Neural cell (in vitro differentiated cells): Measurements from ENCODE around the gene SERPINA1. TPM values are rescaled to one million over a fixed set of nuclear protein-coding genes. Genes with fewer than 3 reads are reported as not detected.

Source experiments
- H2AFZ ChIP-seq: fragments of 200-600, 300-800 bp; sonication (generic), shearing (Covaris generic); 2 replicates; pipeline ENCODE4 v1.6.0; 2014; ENCODE audit warnings: low read depth, mild to moderate bottlenecking, antibody characterized with exemption, low read length, moderate library complexity
- H3F3A ChIP-seq: fragments of 200-600 bp; shearing (Covaris generic); 2 replicates; pipeline ENCODE4 v1.6.1; 2016; ENCODE audit warnings: mild to moderate bottlenecking, moderate library complexity, mixed read lengths, antibody characterized with exemption, low read length; ENCODE audit not compliant: insufficient read depth, poor library complexity, severe bottlenecking
- H3K27ac ChIP-seq: fragments of 200-600, 300-800 bp; sonication (generic), shearing (Covaris generic); 2 replicates; pipeline ENCODE4 v1.5.1; 2014; ENCODE audit warnings: mild to moderate bottlenecking, low read length, moderate library complexity
- H3K27me3 ChIP-seq: fragments of 300-800, 200-600 bp; sonication (generic), shearing (Covaris generic); 2 replicates; pipeline ENCODE4 v1.6.0; 2014; ENCODE audit warnings: mild to moderate bottlenecking, low read depth, low read length, moderate library complexity; ENCODE audit not compliant: insufficient read depth
- H3K36me3 ChIP-seq: fragments of 300-800, 200-600 bp; sonication (generic), shearing (Covaris generic); 2 replicates; pipeline ENCODE4 v1.5.1; 2014; ENCODE audit warnings: mild to moderate bottlenecking, antibody characterized with exemption, low read length, moderate library complexity; ENCODE audit not compliant: insufficient read depth
- H3K4me2 ChIP-seq: fragments of 300-800, 200-600 bp; sonication (generic), shearing (Covaris generic); 2 replicates; pipeline ENCODE4 v1.6.0; 2014; ENCODE audit warnings: mild to moderate bottlenecking, low read length
- H3K4me3 ChIP-seq: fragments of 300-800, 200-600 bp; sonication (generic), shearing (Covaris generic); 2 replicates; pipeline ENCODE4 v1.5.1; 2014; ENCODE audit warnings: mild to moderate bottlenecking, low read length, moderate library complexity
- H3K79me2 ChIP-seq: fragments of 200-600 bp; shearing (Covaris generic); replicated peaks from 2 replicates; pipeline ENCODE4 v1.6.0; 2014; ENCODE audit warnings: mild to moderate bottlenecking, low read length, moderate library complexity; ENCODE audit not compliant: insufficient read depth
- H3K9ac ChIP-seq: fragments of 300-800, 200-600 bp; sonication (generic), shearing (Covaris generic); 2 replicates; pipeline ENCODE4 v1.6.1; 2016; ENCODE audit warnings: mild to moderate bottlenecking, low read length, mixed read lengths
- H3K9me2 ChIP-seq: fragments of 200-600 bp; shearing (Covaris generic); 2 replicates; pipeline ENCODE4 v1.6.1; 2016; ENCODE audit warnings: mild to moderate bottlenecking, low read length, mixed read lengths; ENCODE audit not compliant: insufficient read depth
- H3K9me3 ChIP-seq: fragments of 200-600, 300-800 bp; sonication (generic), shearing (Covaris generic); 2 replicates; pipeline ENCODE4 v1.6.1; 2016; ENCODE audit warnings: mild to moderate bottlenecking, mixed run types, low read length, moderate library complexity, mixed read lengths
- H4K20me1 ChIP-seq: fragments of 200-600 bp; shearing (Covaris generic); 2 replicates; pipeline ENCODE4 v1.6.1; 2016; ENCODE audit warnings: mild to moderate bottlenecking, mixed run types; ENCODE audit not compliant: insufficient read depth
- CTCF ChIP-seq: fragments of 450-650 bp; IDR thresholded peaks from 2 replicates; pipeline ENCODE4 v1.5.1; 2014; ENCODE audit warnings: antibody characterized with exemption, mild to moderate bottlenecking, moderate library complexity; ENCODE audit not compliant: poor library complexity, severe bottlenecking
- EP300 ChIP-seq: fragments of 450-650 bp; conservative IDR thresholded peaks from 2 replicates; pipeline ENCODE4 v1.6.1; 2014; ENCODE audit warnings: antibody characterized with exemption, mild to moderate bottlenecking, moderate library complexity; ENCODE audit not compliant: poor library complexity, severe bottlenecking
- EZH2 ChIP-seq: fragments of 200-600, 300-800 bp; shearing (Covaris generic), sonication (generic); IDR thresholded peaks from 2 replicates; pipeline ENCODE4 v1.6.1; 2014; ENCODE audit warnings: antibody characterized with exemption, low read length, borderline replicate concordance, mild to moderate bottlenecking; ENCODE audit not compliant: insufficient read depth, poor library complexity, severe bottlenecking
- MXI1 ChIP-seq: fragments of 450-650 bp; conservative IDR thresholded peaks from 2 replicates; pipeline ENCODE4 v1.6.1; 2014; ENCODE audit warnings: antibody characterized with exemption, mild to moderate bottlenecking; ENCODE audit not compliant: poor library complexity, severe bottlenecking
- POLR2AphosphoS5 ChIP-seq: IDR thresholded peaks from 2 replicates; pipeline ENCODE4 v1.6.1; 2012
- RAD21 ChIP-seq: fragments of 450-650 bp; conservative IDR thresholded peaks from 2 replicates; pipeline ENCODE4 v1.6.1; 2014; ENCODE audit warnings: antibody characterized with exemption, mild to moderate bottlenecking, moderate library complexity
- REST ChIP-seq: IDR thresholded peaks from 2 replicates; pipeline ENCODE4 v1.6.1; 2012; ENCODE audit warnings: borderline replicate concordance
- SMC3 ChIP-seq: fragments of 450-650 bp; conservative IDR thresholded peaks from 2 replicates; pipeline ENCODE4 v1.6.1; 2014; ENCODE audit warnings: antibody characterized with exemption, mild to moderate bottlenecking, moderate library complexity; ENCODE audit not compliant: poor library complexity
- TAF1 ChIP-seq: IDR thresholded peaks from 2 replicates; pipeline ENCODE4 v1.6.1; 2012; ENCODE audit warnings: low read depth
- polyA plus RNA-seq: library from polyadenylated mRNA; depleted of rRNA; stranded (reverse); fragments of >200 nt; gene quantifications from 2 replicates; pipeline ENCODE4 v1.2.3, GENCODE V29; 2014

SERPINA1 gene
- polyA plus RNA-seq, 1 donor from 2014 or later = not detected

DNA sequence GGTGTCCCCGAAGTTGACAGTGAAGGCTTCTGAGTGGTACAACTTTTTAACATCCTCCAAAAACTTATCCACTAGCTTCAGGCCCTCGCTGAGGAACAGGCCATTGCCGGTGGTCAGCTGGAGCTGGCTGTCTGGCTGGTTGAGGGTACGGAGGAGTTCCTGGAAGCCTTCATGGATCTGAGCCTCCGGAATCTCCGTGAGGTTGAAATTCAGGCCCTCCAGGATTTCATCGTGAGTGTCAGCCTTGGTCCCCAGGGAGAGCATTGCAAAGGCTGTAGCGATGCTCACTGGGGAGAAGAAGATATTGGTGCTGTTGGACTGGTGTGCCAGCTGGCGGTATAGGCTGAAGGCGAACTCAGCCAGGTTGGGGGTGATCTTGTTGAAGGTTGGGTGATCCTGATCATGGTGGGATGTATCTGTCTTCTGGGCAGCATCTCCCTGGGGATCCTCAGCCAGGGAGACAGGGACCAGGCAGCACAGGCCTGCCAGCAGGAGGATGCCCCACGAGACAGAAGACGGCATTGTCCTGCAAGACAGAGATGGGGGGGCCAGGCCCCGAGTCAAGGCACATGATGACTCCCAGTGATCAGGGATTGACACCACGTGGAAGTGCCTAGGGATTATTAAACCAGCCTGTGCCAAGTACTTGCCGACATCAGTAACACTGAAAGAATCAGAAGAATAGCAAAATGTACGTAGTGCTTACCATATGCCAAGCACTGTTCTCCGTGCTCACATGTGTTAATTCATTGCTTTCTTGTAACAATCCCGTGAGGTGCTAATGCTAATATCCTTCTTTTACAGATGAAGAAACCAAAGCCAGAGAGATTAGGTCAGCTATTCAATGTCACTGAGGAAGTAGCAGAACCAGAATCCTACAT lies 5.4 kb downstream of the SERPINA1 start:
- no peak overlapping the region for H3K4me3 ChIP-seq
- H3F3A ChIP-seq = no peaks in the 10 kb centered on the region
- H3K36me3 ChIP-seq = no peaks in the 10 kb centered on the region
- H4K20me1 ChIP-seq = no peaks in the 10 kb centered on the region
- no peaks in the 10 kb centered on the region for H3K9me2 ChIP-seq
- H3K79me2 ChIP-seq = no peaks in the 10 kb centered on the region
- H2AFZ ChIP-seq = no peak overlapping the region
- H3K4me2 ChIP-seq = no peak overlapping the region
- H3K27me3 ChIP-seq = no peaks in the 10 kb centered on the region
- H3K9me3 ChIP-seq = no peaks in the 10 kb centered on the region
- TF ChIP-seq REST (no peak), RAD21 (no peak), MXI1 (no peak), SMC3 (no peak), EZH2 (no peak), CTCF (no peak), EP300 (no peak), TAF1 (no peak), POLR2AphosphoS5 (no peak)
- H3K27ac ChIP-seq = no peak overlapping the region
- no peak overlapping the region for H3K9ac ChIP-seq

DNA sequence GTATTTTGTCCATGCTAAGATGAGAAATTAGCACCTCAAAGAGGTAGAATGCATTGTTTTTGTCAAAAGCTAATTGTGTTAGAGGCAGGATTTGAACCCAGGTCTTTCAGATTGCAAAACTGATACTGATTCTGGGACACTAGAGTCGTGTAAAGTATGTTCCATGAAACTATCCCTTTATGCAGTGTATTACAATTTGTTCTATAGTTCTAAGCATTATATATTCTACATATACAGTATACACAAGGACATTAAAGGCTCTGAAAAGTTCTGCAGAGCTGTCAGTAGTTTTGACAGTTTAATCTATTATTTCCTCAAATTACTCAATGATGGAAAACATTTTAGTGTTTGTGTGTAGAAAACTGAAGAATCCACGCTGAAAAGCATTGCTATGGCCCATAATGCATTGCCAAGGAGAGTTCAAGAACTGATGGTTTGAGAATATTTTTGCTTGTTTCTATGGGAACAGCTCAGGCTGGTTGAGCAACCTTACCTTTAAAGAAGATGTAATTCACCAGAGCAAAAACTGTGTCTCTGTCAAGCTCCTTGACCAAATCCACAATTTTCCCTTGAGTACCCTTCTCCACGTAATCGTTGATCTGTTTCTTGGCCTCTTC lies 6.2 kb downstream of the SERPINA1 start:
- Histone ChIP-seq H2AFZ (no peak overlapping the region), H3K9me2 (no peaks in the 10 kb centered on the region), H3K9ac (no peak overlapping the region)

More for the DNA sequence above, 6.2 kb downstream of the SERPINA1 start:
- Histone ChIP-seq H3K27ac (no peak overlapping the region), H3K9me3 (no peaks in the 10 kb centered on the region), H3K79me2 (no peaks in the 10 kb centered on the region), H3K27me3 (no peaks in the 10 kb centered on the region), H3K4me3 (no peak overlapping the region), H4K20me1 (no peaks in the 10 kb centered on the region), H3K4me2 (no peak overlapping the region), H3K36me3 (no peaks in the 10 kb centered on the region), H3F3A (no peaks in the 10 kb centered on the region)
- no peak for TF ChIP-seq EZH2
- TF ChIP-seq SMC3 = no peak
- TF ChIP-seq POLR2AphosphoS5 = no peak
